HUES6 (cell line): Measurements from ENCODE around the gene PLEKHJ1.

Source experiments
- H3K27ac ChIP-seq: 2 replicates; pipeline ENCODE4 v1.7.0; 2013; ENCODE audit warnings: low read depth, mild to moderate bottlenecking, low read length, inconsistent platforms
- H3K27me3 ChIP-seq: 2 replicates; pipeline ENCODE4 v1.6.1; 2013; ENCODE audit warnings: low read length; ENCODE audit not compliant: control insufficient read depth, insufficient read depth
- H3K36me3 ChIP-seq: 2 replicates; pipeline ENCODE4 v1.6.1; 2013; ENCODE audit warnings: low read length; ENCODE audit not compliant: control insufficient read depth, insufficient read depth
- H3K4me1 ChIP-seq: 2 replicates; pipeline ENCODE4 v1.6.1; 2013; ENCODE audit warnings: low read length; ENCODE audit not compliant: control insufficient read depth, insufficient read depth
- H3K4me3 ChIP-seq: 2 replicates; pipeline ENCODE4 v1.5.1; 2013; ENCODE audit warnings: low read depth, low read length
- H3K9ac ChIP-seq: one replicate; pipeline ENCODE4 v1.6.1; 2013; ENCODE audit warnings: mild to moderate bottlenecking, low read length
- H3K9me3 ChIP-seq: 2 replicates; pipeline ENCODE4 v1.6.1; 2013; ENCODE audit warnings: low read depth, low read length; ENCODE audit not compliant: control insufficient read depth, insufficient read depth

Gene PLEKHJ1

GRCh38 chr19:2246014-2246620, 10.0 kb upstream of the PLEKHJ1 start:
- H3K9ac ChIP-seq: no peak overlapping the region
- H3K27ac ChIP-seq: no peak overlapping the region
- no peaks in the 10 kb centered on the region for H3K9me3 ChIP-seq
- H3K4me1 ChIP-seq: peaks cover 4% of the 10 kb centered on the region
- no peaks in the 10 kb centered on the region; the same call in 1 of the 2 replicates for H3K27me3 ChIP-seq
- peaks cover 70% of the 10 kb centered on the region for H3K36me3 ChIP-seq
- no peak overlapping the region for H3K4me3 ChIP-seq

GRCh38 chr19:2245273-2245672, 9.1 kb upstream of the PLEKHJ1 start:
- no peak overlapping the region for H3K27ac ChIP-seq
- no peak overlapping the region for H3K4me3 ChIP-seq
- no peaks in the 10 kb centered on the region for H3K9me3 ChIP-seq
- H3K27me3 ChIP-seq: no peaks in the 10 kb centered on the region
- peaks cover 76% of the 10 kb centered on the region for H3K36me3 ChIP-seq
- H3K9ac ChIP-seq: no peak overlapping the region
- peaks cover 12% of the 10 kb centered on the region for H3K4me1 ChIP-seq

DNA sequence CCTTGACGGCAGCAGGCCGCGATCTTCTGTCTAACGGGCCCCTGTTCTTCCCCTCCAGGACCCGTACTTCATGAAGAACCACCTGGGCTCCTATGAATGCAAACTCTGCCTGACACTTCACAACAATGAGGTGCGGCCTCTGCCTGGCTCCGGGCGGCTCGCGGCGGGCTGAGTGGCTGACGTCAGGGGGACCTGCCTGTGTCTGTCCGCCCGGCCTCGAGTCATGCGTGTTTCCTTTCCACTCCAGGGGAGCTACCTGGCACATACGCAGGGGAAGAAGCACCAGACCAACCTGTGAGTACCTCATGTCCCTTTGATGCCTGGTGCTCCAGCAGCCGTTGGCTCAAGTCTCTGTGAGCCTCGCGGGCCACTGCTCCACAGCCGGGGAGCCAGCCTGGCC, 8.4 kb upstream of the PLEKHJ1 start:
- no peak overlapping the region for H3K27ac ChIP-seq
- no peak overlapping the region for H3K4me3 ChIP-seq
- no peak overlapping the region for H3K9ac ChIP-seq
- H3K27me3 ChIP-seq: no peaks in the 10 kb centered on the region
- H3K36me3 ChIP-seq: peaks cover 76% of the 10 kb centered on the region
- peaks cover 20% of the 10 kb centered on the region for H3K4me1 ChIP-seq
- no peaks in the 10 kb centered on the region for H3K9me3 ChIP-seq

DNA sequence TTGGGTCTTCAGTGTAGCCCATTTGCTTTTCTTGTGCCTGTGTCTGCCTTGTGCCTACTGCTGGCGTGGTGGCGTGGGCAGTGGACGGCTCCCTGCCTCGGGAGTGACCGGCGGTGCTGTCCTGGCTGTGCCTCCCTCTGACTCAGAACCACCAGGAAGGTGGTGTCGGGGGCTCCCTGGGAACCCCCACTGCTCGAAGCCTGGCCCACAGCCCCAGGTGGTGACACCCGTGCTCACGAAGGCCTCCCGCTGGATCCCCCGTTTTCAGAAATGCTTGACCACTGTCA, 7.9 kb upstream of the PLEKHJ1 start:
- peaks cover 76% of the 10 kb centered on the region for H3K36me3 ChIP-seq
- no peaks in the 10 kb centered on the region for H3K27me3 ChIP-seq
- H3K9ac ChIP-seq: no peak overlapping the region
- H3K9me3 ChIP-seq: no peaks in the 10 kb centered on the region
- no peak overlapping the region for H3K4me3 ChIP-seq
- no peak overlapping the region for H3K27ac ChIP-seq
- peaks cover 23% of the 10 kb centered on the region for H3K4me1 ChIP-seq

DNA sequence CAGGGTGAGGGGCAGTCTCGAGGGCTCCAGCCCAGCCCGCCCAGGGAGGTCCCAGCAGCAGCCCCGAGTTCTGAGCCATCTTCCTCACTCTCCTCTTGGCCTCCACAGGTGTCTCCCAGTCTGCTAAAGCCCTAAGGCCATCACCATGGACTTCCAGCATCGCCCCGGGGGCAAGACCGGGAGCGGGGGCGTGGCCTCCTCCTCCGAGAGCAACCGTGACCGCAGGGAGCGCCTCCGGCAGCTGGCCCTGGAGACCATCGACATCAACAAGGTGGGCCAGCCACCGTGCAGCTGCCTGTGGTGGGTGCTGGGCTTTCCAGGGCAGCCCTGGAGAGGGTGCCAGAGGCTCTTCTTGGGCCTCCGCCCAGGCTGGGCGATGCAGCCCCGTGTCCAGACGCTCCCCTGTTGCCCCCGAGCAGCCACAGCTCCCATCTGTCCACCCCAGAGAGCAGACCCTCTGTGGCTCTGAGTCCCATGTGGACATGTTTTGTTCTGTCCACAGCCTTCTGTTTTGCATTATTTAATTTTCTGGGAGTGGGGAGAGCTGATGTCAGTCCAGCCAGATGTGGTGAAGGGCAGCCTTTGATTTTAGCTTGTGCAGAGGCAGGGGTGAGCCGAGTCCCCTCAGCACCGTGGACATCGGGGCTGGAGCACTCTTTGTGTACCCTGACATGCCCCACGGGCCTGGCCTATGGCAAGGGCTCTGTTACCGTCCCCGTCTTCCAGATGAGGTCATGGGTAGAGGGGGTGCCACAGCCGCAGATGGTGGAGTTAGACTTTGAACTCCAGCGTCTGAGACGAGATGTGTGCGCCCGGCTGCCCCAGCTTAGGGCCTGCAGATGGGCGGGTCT, 7.4 kb upstream of the PLEKHJ1 start:
- Histone ChIP-seq H3K4me3 (no peak overlapping the region), H3K27ac (no peak overlapping the region), H3K4me1 (peaks cover 23% of the 10 kb centered on the region), H3K9me3 (no peaks in the 10 kb centered on the region), H3K9ac (peak overlapping the region; percentile 12), H3K27me3 (no peaks in the 10 kb centered on the region), H3K36me3 (peaks cover 75% of the 10 kb centered on the region)

GRCh38 chr19:2242816-2243215, 6.7 kb upstream of the PLEKHJ1 start:
- no peak overlapping the region for H3K4me3 ChIP-seq
- no peaks in the 10 kb centered on the region for H3K9me3 ChIP-seq
- peaks cover 28% of the 10 kb centered on the region for H3K4me1 ChIP-seq
- H3K9ac ChIP-seq: no peak overlapping the region
- H3K27ac ChIP-seq: no peak overlapping the region
- no peaks in the 10 kb centered on the region for H3K27me3 ChIP-seq
- H3K36me3 ChIP-seq: peaks cover 77% of the 10 kb centered on the region

- Histone ChIP-seq H3K4me1 (peaks cover 30% of the 10 kb centered on the region), H3K9me3 (no peaks in the 10 kb centered on the region), H3K27me3 (no peaks in the 10 kb centered on the region), H3K4me3 (no peak overlapping the region), H3K36me3 (peaks cover 73% of the 10 kb centered on the region), H3K27ac (no peak overlapping the region), H3K9ac (peak overlapping the region; percentile 19)
Measured at GRCh38 chr19:2242092-2242537, 6.0 kb upstream of the PLEKHJ1 start.

DNA sequence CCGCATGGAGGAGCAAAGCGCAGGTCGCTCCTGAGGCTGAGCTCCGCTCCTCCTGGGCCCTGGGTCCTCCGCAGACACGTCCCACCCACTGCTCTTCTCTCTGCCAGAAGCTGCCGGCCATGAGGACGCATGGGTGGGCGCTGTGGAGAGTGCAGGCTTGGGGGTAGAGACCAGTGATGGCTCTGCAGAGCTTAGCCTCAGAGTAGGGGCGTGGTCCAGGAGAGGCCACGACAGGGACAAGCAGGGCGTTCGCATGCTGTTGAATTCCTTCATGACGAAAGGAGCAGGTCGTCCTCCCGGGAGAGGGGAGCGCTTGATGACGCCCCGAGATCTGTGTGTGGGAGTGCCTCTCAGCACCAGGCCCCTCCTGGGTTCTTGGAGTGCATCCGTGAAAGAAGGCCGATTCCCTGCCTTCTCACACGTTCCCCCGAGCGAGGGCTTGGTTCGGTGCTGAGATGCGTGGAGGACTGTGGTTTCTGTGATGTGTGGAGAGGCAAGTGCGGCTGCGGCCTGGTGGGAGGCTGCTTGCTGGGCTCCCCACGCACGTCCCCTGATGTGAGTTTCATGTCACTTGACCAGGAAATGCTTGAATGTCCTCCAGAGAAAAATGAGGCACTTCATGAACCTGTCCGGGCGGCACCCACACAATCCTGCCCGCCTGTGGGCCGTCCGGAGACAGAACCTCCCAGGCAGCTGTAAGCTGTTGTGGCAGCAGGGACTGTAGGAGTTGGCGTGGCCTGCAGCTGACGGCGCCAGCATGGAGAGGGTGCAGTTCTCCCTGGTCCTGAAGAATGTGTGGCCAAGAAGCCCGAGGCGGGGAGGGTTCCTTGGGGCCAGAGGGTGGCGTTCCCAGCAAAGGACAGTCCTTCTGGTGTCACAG, 5.0 kb upstream of the PLEKHJ1 start:
- Histone ChIP-seq H3K36me3 (peaks cover 63% of the 10 kb centered on the region), H3K4me1 (peaks cover 30% of the 10 kb centered on the region), H3K9ac (peak overlapping the region; percentile 54), H3K27ac (no peak overlapping the region), H3K9me3 (no peaks in the 10 kb centered on the region), H3K27me3 (no peaks in the 10 kb centered on the region), H3K4me3 (peak overlapping the region; percentile 57; the same call in 1 of the 2 replicates)

GRCh38 chr19:2239771-2240770, 3.9 kb upstream of the PLEKHJ1 start:
- H3K9me3 ChIP-seq: no peaks in the 10 kb centered on the region
- peaks cover 32% of the 10 kb centered on the region for H3K4me1 ChIP-seq
- H3K36me3 ChIP-seq: peaks cover 53% of the 10 kb centered on the region
- no peaks in the 10 kb centered on the region for H3K27me3 ChIP-seq
- H3K4me3 ChIP-seq: peak overlapping the region; percentile 57
- H3K27ac ChIP-seq: peak overlapping the region; percentile 29
- H3K9ac ChIP-seq: peak overlapping the region; percentile 54

GRCh38 chr19:2239173-2239572, 3.0 kb upstream of the PLEKHJ1 start:
- Histone ChIP-seq H3K4me3 (peak overlapping the region; percentile 57), H3K27me3 (no peaks in the 10 kb centered on the region), H3K9ac (peak overlapping the region; percentile 45), H3K9me3 (no peaks in the 10 kb centered on the region), H3K4me1 (peaks cover 34% of the 10 kb centered on the region), H3K36me3 (peaks cover 46% of the 10 kb centered on the region), H3K27ac (peak overlapping the region; percentile 29; the same call in 1 of the 2 replicates)
